Liver (tissue), 3 donors: ENCODE data around the gene MS4A1.

ENCODE experiments used
- CTCF ChIP-seq: fragments of 150-350 bp; IDR thresholded peaks from 2 replicates; pipeline ENCODE4 v1.5.1; 2017; ENCODE audit warnings: improper control_type of control experiment, low read depth, low read length; ENCODE audit not compliant: missing input control
- FOXA1 ChIP-seq: IDR thresholded peaks from 2 replicates; pipeline ENCODE4 v1.6.1; 2016; ENCODE audit warnings: antibody characterized with exemption
- GABPA ChIP-seq, 2 donors: IDR thresholded peaks in 1 of 2; conservative IDR thresholded peaks in 1 of 2; 2 replicates each; pipeline ENCODE4 v1.6.1; 2016; ENCODE audit warnings: antibody characterized with exemption in 2 of 2, mild to moderate bottlenecking in 1 of 2, moderate library complexity in 1 of 2
- HNF4G ChIP-seq: IDR thresholded peaks from 2 replicates; pipeline ENCODE4 v1.6.1; 2016; ENCODE audit warnings: antibody characterized with exemption
- JUND ChIP-seq, 2 donors: IDR thresholded peaks; 2 replicates each; pipeline ENCODE4 v1.6.1; 2016; ENCODE audit warnings: antibody characterized with exemption in 2 of 2
- MAX ChIP-seq: IDR thresholded peaks from 2 replicates; pipeline ENCODE4 v1.6.1; 2016; ENCODE audit warnings: antibody characterized with exemption
- RAD21 ChIP-seq, 2 donors: IDR thresholded peaks; 2 replicates each; pipeline ENCODE4 v1.6.1; 2016; ENCODE audit warnings: antibody characterized with exemption in 2 of 2, mild to moderate bottlenecking in 2 of 2
- REST ChIP-seq: IDR thresholded peaks from 2 replicates; pipeline ENCODE4 v1.6.1; 2016; ENCODE audit warnings: antibody characterized with exemption, mild to moderate bottlenecking
- SP1 ChIP-seq: IDR thresholded peaks from 2 replicates; pipeline ENCODE4 v1.6.1; 2018; ENCODE audit warnings: antibody characterized with exemption, mild to moderate bottlenecking
- YY1 ChIP-seq: IDR thresholded peaks from 2 replicates; pipeline ENCODE4 v1.6.1; 2016; ENCODE audit warnings: antibody characterized with exemption, mild to moderate bottlenecking
- TF ChIP-seq, protein P1 (sequence below): IDR thresholded peaks from 2 replicates; pipeline ENCODE4 v1.6.1; 2016; ENCODE audit warnings: antibody characterized with exemption
- donor health status: healthy.
- donor health status: healthy.

- no peak for TF ChIP-seq CTCF
- no peak for TF ChIP-seq HNF4G
- no peak for TF ChIP-seq SP1
- no peak for TF ChIP-seq JUND (IDR thresholded peaks at IDR 0.05)
- no peak for TF ChIP-seq YY1
- no peak for TF ChIP-seq GABPA (IDR thresholded peaks at IDR 0.05 in 1 of 2, conservative IDR thresholded peaks at IDR 0.05 in 1 of 2)
- TF ChIP-seq FOXA1: no peak
- TF ChIP-seq RAD21 (IDR thresholded peaks at IDR 0.05): no peak
- no peak for TF ChIP-seq REST
- TF ChIP-seq, protein P1, sequence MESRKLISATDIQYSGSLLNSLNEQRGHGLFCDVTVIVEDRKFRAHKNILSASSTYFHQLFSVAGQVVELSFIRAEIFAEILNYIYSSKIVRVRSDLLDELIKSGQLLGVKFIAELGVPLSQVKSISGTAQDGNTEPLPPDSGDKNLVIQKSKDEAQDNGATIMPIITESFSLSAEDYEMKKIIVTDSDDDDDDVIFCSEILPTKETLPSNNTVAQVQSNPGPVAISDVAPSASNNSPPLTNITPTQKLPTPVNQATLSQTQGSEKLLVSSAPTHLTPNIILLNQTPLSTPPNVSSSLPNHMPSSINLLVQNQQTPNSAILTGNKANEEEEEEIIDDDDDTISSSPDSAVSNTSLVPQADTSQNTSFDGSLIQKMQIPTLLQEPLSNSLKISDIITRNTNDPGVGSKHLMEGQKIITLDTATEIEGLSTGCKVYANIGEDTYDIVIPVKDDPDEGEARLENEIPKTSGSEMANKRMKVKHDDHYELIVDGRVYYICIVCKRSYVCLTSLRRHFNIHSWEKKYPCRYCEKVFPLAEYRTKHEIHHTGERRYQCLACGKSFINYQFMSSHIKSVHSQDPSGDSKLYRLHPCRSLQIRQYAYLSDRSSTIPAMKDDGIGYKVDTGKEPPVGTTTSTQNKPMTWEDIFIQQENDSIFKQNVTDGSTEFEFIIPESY: no peak
- no peak for TF ChIP-seq MAX
Measured at GRCh38 chr11:60515144-60515855, 59.7 kb downstream of the MS4A1 start, which contains the start of gene MS4A13.
